Lower leg skin (tissue), 3 donors: ENCODE results near the gene FBXL16.

Experiments
- CTCF ChIP-seq, 3 donors: fragments of 450-650 bp; IDR thresholded peaks; one replicate each; pipeline ENCODE4 v1.5.1; 2016; ENCODE audit warnings: antibody characterized with exemption in 3 of 3, mild to moderate bottlenecking in 3 of 3, moderate library complexity in 2 of 3
- POLR2A ChIP-seq, 2 donors: fragments of 450-650 bp; IDR thresholded peaks; one replicate each; pipeline ENCODE4 v1.6.1; 2016 to 2017; ENCODE audit warnings: antibody characterized with exemption in 2 of 2, mild to moderate bottlenecking in 1 of 2, moderate library complexity in 1 of 2

- TF ChIP-seq POLR2A (IDR thresholded peaks at IDR 0.05) = no peak
- TF ChIP-seq CTCF (IDR thresholded peaks at IDR 0.05) = no peak
These were observed 3.4 kb upstream of the FBXL16 start for GRCh38 chr16:708959-709358.
